Naive thymus-derived CD4-positive, alpha-beta T cell (primary cell): ENCODE data around the gene DNPEP. TPM values are rescaled to one million over a fixed set of nuclear protein-coding genes. Genes with fewer than 3 reads are reported as not detected.

Source experiments
- ATAC-seq: fragments of 150-1000 bp; cut with Tn5 transposase; 2 replicates; pipeline ENCODE4 v1.10.0; 2021; ENCODE audit warnings: mild to moderate bottlenecking, moderate library complexity
- CTCF ChIA-PET: fragments of 350-600 bp; sonication (Branson Sonifier 250); formaldehyde crosslinking; loops from one replicate; lab custom pipeline; 2021; ENCODE audit warnings: antibody characterized with exemption; lab: Charles Lee
- POLR2A ChIA-PET: fragments of 350-600 bp; sonication (Branson Sonifier 250); formaldehyde crosslinking; loops from one replicate; lab custom pipeline; 2021; ENCODE audit warnings: antibody characterized with exemption, inconsistent platforms; lab: Charles Lee
- DNase-seq, 9 donors: peaks; one replicate each; pipeline versions ENCODE4 v3.0.0 to v3.0.0-alpha.2; 2020 to 2022; ENCODE audit warnings: mixed read lengths in 1 of 9
- H3K27ac ChIP-seq: one replicate; pipeline ENCODE4 v1.7.0; 2013; ENCODE audit warnings: mild to moderate bottlenecking, low read depth, low read length, moderate library complexity
- H3K27me3 ChIP-seq, 2 donors: one replicate each; pipeline ENCODE4 v1.7.0; 2013; ENCODE audit warnings: low read length in 2 of 2, mild to moderate bottlenecking in 2 of 2, moderate library complexity in 2 of 2; ENCODE audit not compliant: control insufficient read depth in 2 of 2, insufficient read depth in 2 of 2
- H3K36me3 ChIP-seq, 3 experiments: 1 replicate in 2 of 3; 2 replicates in 1 of 3; pipeline ENCODE4 v1.7.0; 2013; ENCODE audit warnings: low read length in 3 of 3, mild to moderate bottlenecking in 3 of 3, moderate library complexity in 1 of 3; ENCODE audit not compliant: insufficient read depth in 3 of 3, control insufficient read depth in 2 of 3
- H3K4me1 ChIP-seq, 2 donors: one replicate each; pipeline ENCODE4 v1.7.0; 2013; ENCODE audit warnings: low read length in 2 of 2, mild to moderate bottlenecking in 2 of 2, moderate library complexity in 1 of 2; ENCODE audit not compliant: control insufficient read depth in 2 of 2, insufficient read depth in 2 of 2
- H3K4me3 ChIP-seq: 2 replicates; pipeline ENCODE4 v1.7.0; 2013; ENCODE audit warnings: mild to moderate bottlenecking, low read length
- H3K9me3 ChIP-seq, 3 experiments: 1 replicate in 2 of 3; 2 replicates in 1 of 3; pipeline ENCODE4 v1.7.0; 2013; ENCODE audit warnings: low read length in 3 of 3; ENCODE audit not compliant: control insufficient read depth in 2 of 3
- H3K27ac Mint-ChIP-seq, 9 donors: one replicate each; pipeline ENCODE4 v1.8.0; 2020 to 2022; ENCODE audit warnings: mixed read lengths in 9 of 9, mild to moderate bottlenecking in 8 of 9, moderate library complexity in 5 of 9, inconsistent platforms in 2 of 9
- H3K27me3 Mint-ChIP-seq, 5 donors: one replicate each; pipeline ENCODE4 v1.8.0; 2021 to 2022; ENCODE audit warnings: mixed read lengths in 5 of 5, mild to moderate bottlenecking in 1 of 5
- H3K36me3 Mint-ChIP-seq, 5 donors: one replicate each; pipeline ENCODE4 v1.8.0; 2020 to 2022; ENCODE audit warnings: mixed read lengths in 5 of 5, mild to moderate bottlenecking in 3 of 5, inconsistent platforms in 1 of 5
- H3K4me1 Mint-ChIP-seq, 7 donors: one replicate each; pipeline ENCODE4 v1.8.0; 2020 to 2022; ENCODE audit warnings: mixed read lengths in 7 of 7, mild to moderate bottlenecking in 3 of 7, inconsistent platforms in 1 of 7
- H3K4me3 Mint-ChIP-seq, 10 donors: one replicate each; pipeline ENCODE4 v1.8.0; 2020 to 2022; ENCODE audit warnings: mild to moderate bottlenecking in 10 of 10, mixed read lengths in 10 of 10, moderate library complexity in 6 of 10, inconsistent platforms in 2 of 10
- H3K9me3 Mint-ChIP-seq, 11 donors: one replicate each; pipeline ENCODE4 v1.8.0; 2020 to 2022; ENCODE audit warnings: mixed read lengths in 11 of 11, mild to moderate bottlenecking in 4 of 11, inconsistent platforms in 1 of 11, moderate library complexity in 1 of 11
- intact Hi-C, 2 donors: fragments of 100-400 bp; cut with micrococcal nuclease; formaldehyde crosslinking; loops; one replicate each; pipeline ENCODE4 v1.15.1; 2023
- polyA plus RNA-seq, 2 donors: library from polyadenylated mRNA; unstranded; fragments of 300-500 nt; fragmentation: Illumina TruSeq; gene quantifications; one replicate each; pipeline ENCODE4 v1.2.3, GENCODE V29; 2021
- total RNA-seq, 6 experiments: library from RNA in 5 of 6; stranded (reverse) in 5 of 6; gene quantifications; 1 replicate in 5 of 6; 2 replicates in 1 of 6; pipeline ENCODE4 v1.2.3 and lab custom pipeline; 2021 to 2026

DNPEP gene
- total and polyA plus RNA-seq, 7 experiments from 2014 or later, result 57.5 to 115 (median 73.9) TPM

GRCh38 chr2:219388121-219388906 is 602 bp upstream of the DNPEP start:
- H3K4me1 ChIP-seq, result peaks cover 17 to 22% of the 10 kb centered on the region in 2 donors
- intact Hi-C loops, result loop anchor here (1.0 to 5.0 kb wide), 27 partner anchors 9 to 1171 kb away; partner anchors contain the start of genes ANKZF1 (in 2 of the 2), ARPC2 (in 2 of the 2), ATG9A (in 2 of the 2) and CHPF (in 2 of the 2)
- Mint-ChIP-seq H3K9me3 (peaks cover 0 to 5% (median 0%) of the 10 kb centered on the region in 11 donors), H3K27me3 (peaks cover 0 to 11% (median 0%) of the 10 kb centered on the region in 5 donors), H3K4me3 (peak overlapping the region; percentile 64 to 97 (median 90)), H3K36me3 (peaks cover 0 to 22% (median 11%) of the 10 kb centered on the region in 5 donors), H3K4me1 (peaks cover 2 to 37% (median 32%) of the 10 kb centered on the region in 7 donors), H3K27ac (peak overlapping the region; percentile 73 to 98 (median 91))
- no peaks in the 10 kb centered on the region for H3K27me3 ChIP-seq
- no peaks in the 10 kb centered on the region for H3K9me3 ChIP-seq
- DNase-seq, result peak; percentile 97 to 100 (median 98)
- ChIA-PET CTCF (interaction anchor here (0.7 to 1.4 kb wide), 6 partner anchors 14 to 153 kb away, joined by 3 to 11 read pairs (median 4); no protein-coding TSS in a partner anchor), POLR2A (interaction anchor here (0.6 to 3.3 kb wide), 18 partner anchors 9 to 716 kb away, joined by 3 to 14 read pairs (median 4); partner anchors contain the start of genes ABCB6, ANKZF1, ATG9A and CHPF)
- H3K4me3 ChIP-seq, result peak overlapping the region; percentile 38
- H3K27ac ChIP-seq, result peak overlapping the region; percentile 78
- peaks cover 6 to 37% (median 9%) of the 10 kb centered on the region in 3 experiments for H3K36me3 ChIP-seq
- ATAC-seq, result peak; percentile 87

DNA sequence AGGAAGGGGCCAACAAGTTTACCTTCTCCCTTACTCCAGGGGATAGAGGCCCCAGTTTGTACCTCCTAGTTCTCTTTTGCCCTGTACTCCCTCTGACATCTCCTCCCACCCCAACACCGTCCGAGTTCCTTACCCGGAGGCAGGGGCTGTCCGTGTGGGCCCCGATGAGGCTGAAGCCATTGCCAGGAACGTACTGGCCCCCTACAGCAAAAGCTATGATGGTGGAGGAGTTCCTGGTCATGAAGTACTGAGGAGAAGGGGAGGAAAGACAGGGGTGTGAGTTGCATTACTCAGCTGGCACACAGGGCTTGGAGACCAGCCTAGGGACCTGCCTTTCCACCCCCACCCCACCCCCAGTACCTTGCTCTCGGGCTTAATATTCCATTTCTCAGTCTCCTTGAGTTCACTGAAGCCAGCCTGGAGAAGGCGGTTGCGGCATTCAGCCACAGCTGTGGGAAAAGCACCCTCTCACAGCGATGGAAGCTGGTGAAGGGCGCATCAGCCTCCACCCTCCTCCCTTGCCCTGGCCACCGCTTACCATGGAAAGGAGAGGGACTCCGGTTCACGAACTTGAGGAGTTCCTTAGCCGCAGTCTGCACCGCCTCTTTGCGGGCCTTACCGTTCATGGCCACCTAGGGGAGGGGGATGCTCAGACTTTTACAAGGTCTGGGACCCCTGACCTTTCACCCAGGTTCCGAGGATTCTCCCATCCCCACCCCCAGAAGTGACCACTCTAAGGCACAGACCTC is 1.0 kb downstream of the DNPEP start:
- peaks cover 0 to 5% (median 0%) of the 10 kb centered on the region in 11 donors for H3K9me3 Mint-ChIP-seq
- no peaks in the 10 kb centered on the region for H3K27me3 ChIP-seq
- peak overlapping the region; percentile 91 to 98 (median 96) for H3K27ac Mint-ChIP-seq
- peak overlapping the region; percentile 89 to 97 (median 94) for H3K4me3 Mint-ChIP-seq
- peak overlapping the region; percentile 89 for H3K27ac ChIP-seq
- peaks cover 2 to 37% (median 33%) of the 10 kb centered on the region in 7 donors for H3K4me1 Mint-ChIP-seq
- H3K36me3 ChIP-seq, result peaks cover 6 to 53% (median 16%) of the 10 kb centered on the region in 3 experiments
- peaks cover 0 to 5% (median 0%) of the 10 kb centered on the region in 5 donors for H3K27me3 Mint-ChIP-seq
- no peak for ATAC-seq
- POLR2A ChIA-PET, result interaction anchor here (0.8 to 3.3 kb wide), 10 partner anchors 8 to 209 kb away, joined by 3 to 14 read pairs (median 4); partner anchors contain the start of genes CNPPD1, DNAJB2, RETREG2 and TUBA4A
- no peaks in the 10 kb centered on the region for H3K9me3 ChIP-seq
- H3K4me1 ChIP-seq, result peaks cover 17 to 22% of the 10 kb centered on the region in 2 donors
- peaks cover 6 to 33% (median 12%) of the 10 kb centered on the region in 5 donors for H3K36me3 Mint-ChIP-seq
- H3K4me3 ChIP-seq, result peak overlapping the region; percentile 95
- DNase-seq, result peak in 2 of 9 donors; percentile 4 to 20
- intact Hi-C loops, result loop anchor here (1.0 to 5.0 kb wide), 7 partner anchors 34 to 1169 kb away; partner anchors contain the start of genes ARPC2 (in 2 of the 2), RNF25 (in 2 of the 2), STK36 (in 2 of the 2) and ANKZF1 (in 1 of the 2)
- CTCF ChIA-PET, result interaction anchor here (1.4 kb wide), 1 partner anchor 92 kb away, joined by 4 read pairs; no protein-coding TSS in a partner anchor

- Mint-ChIP-seq H3K27ac (peak overlapping the region in 4 of 9 donors; percentile 18 to 82 (median 31)), H3K36me3 (peaks cover 13 to 40% (median 17%) of the 10 kb centered on the region in 5 donors), H3K27me3 (peaks cover 0 to 3% (median 0%) of the 10 kb centered on the region in 5 donors), H3K4me3 (peak overlapping the region; percentile 38 to 96 (median 93)), H3K4me1 (peaks cover 2 to 37% (median 33%) of the 10 kb centered on the region in 7 donors), H3K9me3 (peaks cover 0 to 3% (median 0%) of the 10 kb centered on the region in 11 donors)
- Histone ChIP-seq H3K27me3 (no peaks in the 10 kb centered on the region), H3K4me1 (peaks cover 17 to 22% of the 10 kb centered on the region in 2 donors), H3K27ac (peak overlapping the region; percentile 89), H3K9me3 (no peaks in the 10 kb centered on the region), H3K36me3 (peaks cover 6 to 59% (median 16%) of the 10 kb centered on the region in 3 experiments), H3K4me3 (no peak overlapping the region)
- ChIA-PET POLR2A (interaction anchor here (0.9 to 2.9 kb wide), 3 partner anchors 91 to 209 kb away, joined by 4 to 14 read pairs (median 13); partner anchors contain the start of genes CNPPD1, DNAJB2 and RETREG2), CTCF (no interaction called here)
- ATAC-seq (no peak), DNase-seq (no peak)
- intact Hi-C loops, result loop anchor here (5.0 kb wide), 5 partner anchors 159 to 1169 kb away; partner anchors contain the start of genes ARPC2 (in 2 of the 2), RNF25 (in 2 of the 2), STK36 (in 2 of the 2) and ANKZF1 (in 1 of the 2)
Observed at GRCh38 chr2:219385958-219386520, 1.7 kb downstream of the DNPEP start.

DNA sequence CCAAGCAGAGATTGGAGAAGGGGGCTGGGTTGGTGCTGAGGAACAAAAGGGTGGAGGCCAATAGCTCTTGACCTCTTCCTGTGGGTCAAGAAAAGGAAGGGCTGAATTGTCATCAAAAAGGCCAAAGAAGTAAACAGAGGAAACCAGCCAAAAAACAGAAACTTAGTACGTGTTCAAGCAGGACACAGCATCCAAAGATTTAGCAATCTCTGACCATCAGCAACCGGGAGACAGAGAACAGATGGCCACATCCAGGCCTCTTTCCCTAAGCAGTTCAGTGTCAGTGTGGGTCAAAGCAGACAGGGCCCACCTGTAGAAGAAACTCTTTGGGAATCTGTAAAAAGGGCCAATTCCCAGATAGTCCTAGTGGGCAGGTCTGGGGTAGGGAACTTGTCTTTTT is 2.9 kb downstream of the DNPEP start:
- Mint-ChIP-seq H3K4me3 (peak overlapping the region in 8 of 10 donors; percentile 18 to 78 (median 34)), H3K4me1 (peaks cover 2 to 37% (median 33%) of the 10 kb centered on the region in 7 donors), H3K36me3 (peaks cover 15 to 48% (median 22%) of the 10 kb centered on the region in 5 donors), H3K27ac (peak overlapping the region in 2 of 9 donors; percentile 29 to 65), H3K27me3 (no peaks in the 10 kb centered on the region), H3K9me3 (peaks cover 0 to 2% (median 0%) of the 10 kb centered on the region in 11 donors)
- intact Hi-C loops, result loop anchor here (5.0 kb wide), 5 partner anchors 158 to 1168 kb away; partner anchors contain the start of genes ARPC2 (in 2 of the 2), RNF25 (in 2 of the 2), STK36 (in 2 of the 2) and ANKZF1 (in 1 of the 2)
- no peak overlapping the region for H3K27ac ChIP-seq
- no peak for DNase-seq
- H3K36me3 ChIP-seq, result peaks cover 6 to 69% (median 20%) of the 10 kb centered on the region in 3 experiments
- H3K27me3 ChIP-seq, result no peaks in the 10 kb centered on the region
- no peaks in the 10 kb centered on the region for H3K9me3 ChIP-seq
- no peak overlapping the region for H3K4me3 ChIP-seq
- no peak for ATAC-seq
- ChIA-PET POLR2A (no interaction called here), CTCF (no interaction called here)
- peaks cover 17 to 22% of the 10 kb centered on the region in 2 donors for H3K4me1 ChIP-seq

GRCh38 chr2:219384083-219384713 is 3.5 kb downstream of the DNPEP start:
- Mint-ChIP-seq H3K27me3 (no peaks in the 10 kb centered on the region), H3K27ac (no peak overlapping the region)

More at GRCh38 chr2:219384083-219384713, 3.5 kb downstream of the DNPEP start:
- Mint-ChIP-seq H3K4me3 (no peak overlapping the region), H3K9me3 (peaks cover 0 to 2% (median 0%) of the 10 kb centered on the region in 11 donors), H3K4me1 (peaks cover 2 to 37% (median 33%) of the 10 kb centered on the region in 7 donors), H3K36me3 (peaks cover 15 to 48% (median 22%) of the 10 kb centered on the region in 5 donors)
- Histone ChIP-seq H3K4me3 (no peak overlapping the region), H3K27ac (no peak overlapping the region), H3K27me3 (no peaks in the 10 kb centered on the region), H3K9me3 (no peaks in the 10 kb centered on the region), H3K36me3 (peaks cover 6 to 69% (median 20%) of the 10 kb centered on the region in 3 experiments), H3K4me1 (peaks cover 17 to 22% of the 10 kb centered on the region in 2 donors)
- ChIA-PET POLR2A (interaction anchor here (0.6 kb wide), 1 partner anchor 15 kb away, joined by 3 read pairs; no protein-coding TSS in a partner anchor), CTCF (no interaction called here)
- no peak for DNase-seq
- intact Hi-C loops, result no loop called here
- no peak for ATAC-seq
